Kidney epithelial cell (primary cell): ENCODE data around the gene POLL. TPM values are rescaled to one million over a fixed set of nuclear protein-coding genes. Genes with fewer than 3 reads are reported as not detected.

Experiments
- DNase-seq: peaks from one replicate; pipeline ENCODE4 v3.0.0-alpha.2; 2010; ENCODE audit warnings: low read depth
- H3K27me3 ChIP-seq: 2 replicates; pipeline ENCODE4 v1.6.0; 2011; ENCODE audit warnings: low read length; ENCODE audit not compliant: control insufficient read depth, insufficient read depth
- H3K36me3 ChIP-seq: 2 replicates; pipeline ENCODE4 v1.5.1; 2011; ENCODE audit warnings: low read length; ENCODE audit not compliant: control insufficient read depth, insufficient read depth
- H3K4me3 ChIP-seq: 2 replicates; pipeline ENCODE4 v1.5.1; 2011; ENCODE audit warnings: low read depth, mild to moderate bottlenecking, control low read depth, low read length
- CTCF ChIP-seq: IDR thresholded peaks from 2 replicates; pipeline ENCODE4 v1.5.1; 2011; ENCODE audit warnings: mild to moderate bottlenecking, moderate library complexity, low read length, control low read depth, inconsistent platforms; ENCODE audit not compliant: insufficient read depth, poor library complexity, severe bottlenecking
- total RNA-seq: library from RNA; depleted of rRNA; stranded (reverse); fragments of >200 nt; gene quantifications from 2 replicates; pipeline ENCODE4 v1.2.3, GENCODE V29; 2015

The POLL gene
- total RNA-seq, 1 donor from 2014 or later: 24.0 TPM

- no peak for TF ChIP-seq CTCF
- H3K27me3 ChIP-seq: peaks cover 46% of the 10 kb centered on the region
- no peak overlapping the region for H3K4me3 ChIP-seq
- DNase-seq: no peak
- H3K36me3 ChIP-seq: no peaks in the 10 kb centered on the region
Measured at GRCh38 chr10:101572785-101573184, 15.3 kb downstream of the POLL start.

DNA sequence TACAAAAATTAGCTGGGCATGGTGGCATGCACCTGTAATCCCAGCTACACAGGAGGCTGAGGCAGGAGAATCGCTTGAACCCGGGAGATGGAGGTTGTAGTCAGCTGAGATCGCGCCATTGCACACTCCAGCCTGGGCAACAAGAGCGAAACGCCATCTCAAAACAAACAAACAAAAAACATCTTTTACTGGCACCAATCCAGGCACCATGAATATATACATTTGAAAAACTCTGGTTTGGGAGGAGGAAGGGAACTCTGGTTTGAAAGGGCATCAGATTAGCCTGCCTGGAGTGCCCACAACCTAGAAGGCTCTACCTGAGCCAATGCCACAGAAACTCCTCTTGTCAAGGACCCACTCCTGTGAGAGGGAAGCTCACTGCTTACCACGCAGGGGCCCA is 15.9 kb downstream of the POLL start:
- DNase-seq: no peak
- TF ChIP-seq CTCF: no peak
- peaks cover 52% of the 10 kb centered on the region for H3K27me3 ChIP-seq
- H3K36me3 ChIP-seq: no peaks in the 10 kb centered on the region
- no peak overlapping the region for H3K4me3 ChIP-seq

DNA sequence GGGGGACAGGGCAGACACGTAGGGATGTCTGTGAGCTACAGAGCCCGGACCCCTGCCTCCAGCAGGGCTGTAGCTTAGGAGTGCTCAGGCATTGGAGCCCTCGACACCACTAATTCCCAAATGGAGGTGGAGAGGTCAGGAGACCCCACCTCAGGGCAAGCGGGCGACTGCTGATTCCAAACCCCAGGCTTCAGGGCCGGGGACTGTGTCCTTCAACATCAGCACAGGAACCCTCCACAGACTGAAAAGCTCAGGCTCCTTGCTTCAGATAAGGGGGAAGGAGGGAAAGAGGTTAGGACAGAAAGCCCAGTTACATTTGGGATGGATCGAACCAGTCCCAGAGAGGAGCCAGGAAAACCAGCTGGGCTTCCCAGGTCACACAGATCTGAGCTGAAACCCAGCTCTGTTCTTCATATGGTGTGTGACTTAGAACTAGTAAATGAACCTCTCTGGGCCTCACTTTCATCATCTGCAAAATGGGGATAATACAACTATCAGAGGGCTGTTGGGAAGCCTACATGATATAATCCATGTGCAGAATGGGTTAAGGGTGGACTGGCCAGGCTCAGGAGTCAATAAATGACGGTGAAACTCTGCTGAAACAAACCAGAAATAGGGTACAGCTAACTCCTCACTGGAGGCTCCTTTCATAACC is 16.7 kb downstream of the POLL start:
- Histone ChIP-seq H3K4me3 (no peak overlapping the region), H3K27me3 (peaks cover 59% of the 10 kb centered on the region), H3K36me3 (no peaks in the 10 kb centered on the region)
- TF ChIP-seq CTCF: no peak
- no peak for DNase-seq

DNA sequence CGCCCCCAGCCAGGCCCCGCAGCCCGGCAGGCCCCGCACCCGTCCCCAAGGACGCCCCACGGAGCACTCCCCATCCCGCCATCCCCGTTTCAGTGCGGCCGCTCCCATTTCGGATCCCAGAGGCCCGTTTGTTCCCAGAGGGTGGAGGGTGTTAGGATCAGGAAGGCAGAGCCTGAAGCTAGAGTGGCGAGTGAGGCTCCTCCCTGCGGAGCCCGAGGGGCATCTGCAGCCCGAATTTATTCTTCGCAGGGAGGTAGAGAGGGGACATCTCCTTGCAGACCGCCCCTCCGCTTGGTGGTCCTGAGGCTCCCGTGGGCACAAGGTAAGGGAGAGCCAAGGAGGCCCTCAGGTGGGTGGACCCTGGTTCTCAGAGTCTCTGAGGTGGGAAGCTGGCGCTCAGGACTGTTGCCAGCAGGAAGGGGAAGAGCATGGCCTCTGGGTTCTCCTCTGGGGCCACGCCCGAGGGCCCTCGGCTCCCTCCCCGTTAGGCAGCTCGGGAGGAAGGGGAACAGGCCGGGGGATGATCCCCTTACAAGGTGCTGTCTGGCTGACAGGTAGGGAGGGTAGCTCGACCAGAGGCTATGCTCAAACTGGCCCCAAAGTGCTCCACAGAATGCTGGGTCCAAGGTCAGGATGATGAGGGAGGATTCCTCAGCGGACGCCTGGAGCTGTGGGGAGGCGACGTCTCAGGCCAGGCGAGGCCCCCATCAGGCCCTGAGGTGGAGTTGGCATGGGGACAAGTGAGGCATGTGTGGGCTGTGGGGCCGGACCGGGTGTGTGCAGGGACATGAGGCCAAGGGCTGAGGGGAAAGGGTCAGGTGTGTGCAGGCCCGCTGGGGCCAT is 17.4 kb downstream of the POLL start:
- peak overlapping the region; percentile 47 for H3K4me3 ChIP-seq
- no peak for DNase-seq

GRCh38 chr10:101569622-101570427 is 18.2 kb downstream of the POLL start:
- Histone ChIP-seq H3K4me3 (peak overlapping the region; percentile 47), H3K27me3 (peaks cover 74% of the 10 kb centered on the region), H3K36me3 (no peaks in the 10 kb centered on the region)
- peak; percentile 70 for TF ChIP-seq CTCF
- DNase-seq: no peak

More for the DNA sequence above, 17.4 kb downstream of the POLL start:
- peaks cover 66% of the 10 kb centered on the region for H3K27me3 ChIP-seq
- H3K36me3 ChIP-seq: no peaks in the 10 kb centered on the region
- TF ChIP-seq CTCF: no peak
